ENCODE results near the gene PIGL.
A peak's percentile ranks its signal among the peaks of the same experiment; 100 is the strongest.

- peak; percentile 77 for TF ChIP-seq CTCF (IDR thresholded peaks at IDR 0.05)
- no peak for TF ChIP-seq ZFX (IDR thresholded peaks at IDR 0.05; ENCODE audit: borderline replicate concordance)
These were observed 136.5 kb downstream of the PIGL start, which contains the start of gene CENPV for GRCh38 chr17:16353317-16354174.
